ENCODE data around the gene HNRNPA2B1.

DNA sequence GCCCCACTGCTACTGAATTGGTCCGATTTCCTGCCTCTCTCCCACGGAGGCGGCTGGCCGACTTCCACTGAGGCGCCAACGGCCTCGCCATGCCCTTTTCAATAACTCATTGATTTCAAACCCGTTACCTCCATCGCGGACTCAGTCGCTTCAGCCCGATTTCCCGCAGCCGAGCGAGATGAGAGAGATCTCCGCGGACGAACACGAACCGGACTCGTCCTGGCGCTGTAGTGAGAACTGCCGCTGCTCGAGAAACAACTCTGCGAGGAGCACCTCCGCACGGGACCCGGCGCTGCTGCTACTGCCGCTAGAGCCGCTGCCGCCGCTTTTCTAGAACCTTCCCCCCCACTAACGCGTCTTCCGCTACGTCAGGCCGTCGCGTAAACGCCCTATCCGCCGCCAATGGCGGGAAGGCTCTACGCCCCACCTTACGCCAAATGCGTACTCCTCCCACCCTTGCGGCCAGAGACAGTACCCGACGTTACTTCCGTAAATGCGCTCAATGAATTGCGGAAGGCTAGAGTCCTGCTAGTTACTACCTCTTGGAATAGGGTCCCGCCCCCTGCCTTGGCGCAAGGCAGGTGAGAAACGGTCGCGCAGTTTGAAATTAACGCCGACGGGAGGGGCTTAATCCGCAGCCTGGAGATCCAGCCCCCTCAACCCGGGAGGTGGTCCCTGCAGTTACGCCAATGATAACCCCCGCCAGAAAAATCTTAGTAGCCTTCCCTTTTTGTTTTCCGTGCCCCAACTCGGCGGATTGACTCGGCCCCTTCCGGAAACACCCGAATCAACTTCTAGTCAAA, at the start of gene HNRNPA2B1:
- TF ChIP-seq, protein P1, sequence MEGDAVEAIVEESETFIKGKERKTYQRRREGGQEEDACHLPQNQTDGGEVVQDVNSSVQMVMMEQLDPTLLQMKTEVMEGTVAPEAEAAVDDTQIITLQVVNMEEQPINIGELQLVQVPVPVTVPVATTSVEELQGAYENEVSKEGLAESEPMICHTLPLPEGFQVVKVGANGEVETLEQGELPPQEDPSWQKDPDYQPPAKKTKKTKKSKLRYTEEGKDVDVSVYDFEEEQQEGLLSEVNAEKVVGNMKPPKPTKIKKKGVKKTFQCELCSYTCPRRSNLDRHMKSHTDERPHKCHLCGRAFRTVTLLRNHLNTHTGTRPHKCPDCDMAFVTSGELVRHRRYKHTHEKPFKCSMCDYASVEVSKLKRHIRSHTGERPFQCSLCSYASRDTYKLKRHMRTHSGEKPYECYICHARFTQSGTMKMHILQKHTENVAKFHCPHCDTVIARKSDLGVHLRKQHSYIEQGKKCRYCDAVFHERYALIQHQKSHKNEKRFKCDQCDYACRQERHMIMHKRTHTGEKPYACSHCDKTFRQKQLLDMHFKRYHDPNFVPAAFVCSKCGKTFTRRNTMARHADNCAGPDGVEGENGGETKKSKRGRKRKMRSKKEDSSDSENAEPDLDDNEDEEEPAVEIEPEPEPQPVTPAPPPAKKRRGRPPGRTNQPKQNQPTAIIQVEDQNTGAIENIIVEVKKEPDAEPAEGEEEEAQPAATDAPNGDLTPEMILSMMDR (IDR thresholded peaks at IDR 0.05) = peak in 2 of 4 experiments; percentile 4 to 16
- TF ChIP-seq POLR2A (IDR thresholded peaks at IDR 0.05) (peak; percentile 100), EP300 (IDR thresholded peaks at IDR 0.05) (no peak)

Measured in sigmoid colon (tissue), 4 donors.